ENCODE results near the gene CHST9. TPM values are rescaled to one million over a fixed set of nuclear protein-coding genes. Genes with fewer than 3 reads are reported as not detected.

Gene CHST9
- total RNA-seq, 1 donor from 2014 or later, result 0.21 TPM

GRCh38 chr18:27124196-27124595 is 60.9 kb downstream of the CHST9 start:
- Histone ChIP-seq H3K4me1 (no peaks in the 10 kb centered on the region), H3K27me3 (no peaks in the 10 kb centered on the region), H3K9me3 (no peaks in the 10 kb centered on the region), H3K4me3 (no peak overlapping the region), H3K27ac (no peak overlapping the region), H3K36me3 (no peaks in the 10 kb centered on the region)
- DNase-seq (ENCODE audit: low spot score in 2 of 2), result no peak
- intact Hi-C loops (cut with DNase I), result no loop called here
- TF ChIP-seq CTCF (IDR thresholded peaks at IDR 0.05), result no peak

- Histone ChIP-seq H3K9me3 (no peaks in the 10 kb centered on the region), H3K4me1 (no peaks in the 10 kb centered on the region), H3K4me3 (no peak overlapping the region), H3K27me3 (no peaks in the 10 kb centered on the region), H3K27ac (no peak overlapping the region), H3K36me3 (no peaks in the 10 kb centered on the region)
- intact Hi-C loops (cut with DNase I), result no loop called here
- TF ChIP-seq CTCF (IDR thresholded peaks at IDR 0.05), result no peak
- DNase-seq (ENCODE audit: low spot score in 2 of 2), result no peak
Measured at GRCh38 chr18:27121108-27121507, 64.0 kb downstream of the CHST9 start.

- H3K4me1 ChIP-seq, result no peaks in the 10 kb centered on the region
- no peak overlapping the region for H3K27ac ChIP-seq
- H3K27me3 ChIP-seq, result no peaks in the 10 kb centered on the region
- H3K4me3 ChIP-seq, result no peak overlapping the region
- no peaks in the 10 kb centered on the region for H3K9me3 ChIP-seq
- no peak for DNase-seq (ENCODE audit: low spot score in 2 of 2)
- intact Hi-C loops (cut with DNase I), result no loop called here
- no peaks in the 10 kb centered on the region for H3K36me3 ChIP-seq
- TF ChIP-seq CTCF (IDR thresholded peaks at IDR 0.05), result no peak
Measured at GRCh38 chr18:27120246-27120645, 64.9 kb downstream of the CHST9 start.

GRCh38 chr18:27118973-27119372 is 66.1 kb downstream of the CHST9 start:
- H3K9me3 ChIP-seq, result no peaks in the 10 kb centered on the region
- no peak overlapping the region for H3K27ac ChIP-seq
- no peak for TF ChIP-seq CTCF (IDR thresholded peaks at IDR 0.05)
- DNase-seq (ENCODE audit: low spot score in 2 of 2), result no peak
- no peaks in the 10 kb centered on the region for H3K27me3 ChIP-seq
- no peak overlapping the region for H3K4me3 ChIP-seq
- H3K4me1 ChIP-seq, result no peaks in the 10 kb centered on the region
- intact Hi-C loops (cut with DNase I), result no loop called here
- H3K36me3 ChIP-seq, result no peaks in the 10 kb centered on the region

- H3K4me3 ChIP-seq, result no peak overlapping the region
- no peaks in the 10 kb centered on the region for H3K36me3 ChIP-seq
- intact Hi-C loops (cut with DNase I), result no loop called here
- no peak for TF ChIP-seq CTCF (IDR thresholded peaks at IDR 0.05)
- DNase-seq (ENCODE audit: low spot score in 2 of 2), result no peak
- no peaks in the 10 kb centered on the region for H3K4me1 ChIP-seq
- H3K27me3 ChIP-seq, result no peaks in the 10 kb centered on the region
- H3K27ac ChIP-seq, result no peak overlapping the region
- H3K9me3 ChIP-seq, result no peaks in the 10 kb centered on the region
Measured at GRCh38 chr18:27114842-27115241, 70.3 kb downstream of the CHST9 start.

- no peak for TF ChIP-seq CTCF (IDR thresholded peaks at IDR 0.05)
- H3K4me1 ChIP-seq, result no peaks in the 10 kb centered on the region
- H3K9me3 ChIP-seq, result no peaks in the 10 kb centered on the region
- no peaks in the 10 kb centered on the region for H3K36me3 ChIP-seq
- intact Hi-C loops (cut with DNase I), result no loop called here
- H3K27ac ChIP-seq, result no peak overlapping the region
- no peak for DNase-seq (ENCODE audit: low spot score in 2 of 2)
- no peaks in the 10 kb centered on the region for H3K27me3 ChIP-seq
- H3K4me3 ChIP-seq, result no peak overlapping the region
Measured at GRCh38 chr18:27113358-27113757, 71.8 kb downstream of the CHST9 start.
